CD4-positive, alpha-beta T cell (primary cell): Measurements from ENCODE around the gene ERMARD. TPM values are rescaled to one million over a fixed set of nuclear protein-coding genes. Genes with fewer than 3 reads are reported as not detected.
A peak's percentile ranks its signal among the peaks of the same experiment; 100 is the strongest.

Experiments used
- ATAC-seq: fragments of 200-7000 bp; cut with Tn5 transposase; one replicate; pipeline ENCODE4 v1.10.0; 2022; ENCODE audit warnings: mild to moderate bottlenecking; ENCODE audit not compliant: poor library complexity
- CTCF ChIA-PET: fragments of 350-600 bp; sonication (Branson Sonifier 250); formaldehyde crosslinking; loops from one replicate; lab custom pipeline; 2021; ENCODE audit warnings: antibody characterized with exemption, inconsistent platforms; lab: Charles Lee
- POLR2A ChIA-PET: fragments of 350-600 bp; sonication (Branson Sonifier 250); formaldehyde crosslinking; loops from one replicate; lab custom pipeline; 2021; ENCODE audit warnings: antibody characterized with exemption, inconsistent platforms; lab: Charles Lee
- DNase-seq, 14 experiments: peaks; one replicate each; pipeline ENCODE4 v3.0.0-alpha.2; 2013 to 2020; ENCODE audit warnings: mixed read lengths in 2 of 14
- H3K27ac ChIP-seq, 2 donors: one replicate each; pipeline versions ENCODE4 v1.5.1 to v1.7.0; 2013; ENCODE audit warnings: low read length in 2 of 2, low read depth in 1 of 2, mild to moderate bottlenecking in 1 of 2
- H3K27me3 ChIP-seq, 2 experiments: 1 replicate in 1 of 2; 2 replicates in 1 of 2; pipeline versions ENCODE4 v1.6.1 to v1.7.0; 2013; ENCODE audit warnings: low read length in 2 of 2, control low read depth in 1 of 2, mild to moderate bottlenecking in 1 of 2, moderate library complexity in 1 of 2; ENCODE audit not compliant: insufficient read depth in 2 of 2, control insufficient read depth in 1 of 2
- H3K36me3 ChIP-seq: one replicate; pipeline ENCODE4 v1.6.1; 2013; ENCODE audit warnings: low read length, control low read depth; ENCODE audit not compliant: insufficient read depth
- H3K4me1 ChIP-seq: one replicate; pipeline ENCODE4 v1.6.1; 2013; ENCODE audit warnings: low read length, control low read depth; ENCODE audit not compliant: insufficient read depth
- H3K4me3 ChIP-seq: one replicate; pipeline ENCODE4 v1.5.1; 2013; ENCODE audit warnings: mild to moderate bottlenecking, low read length, moderate library complexity
- H3K9me3 ChIP-seq, 2 experiments: 1 replicate in 1 of 2; 2 replicates in 1 of 2; pipeline versions ENCODE4 v1.6.1 to v1.7.0; 2013; ENCODE audit warnings: low read length in 2 of 2, mild to moderate bottlenecking in 2 of 2, control low read depth in 1 of 2, moderate library complexity in 1 of 2; ENCODE audit not compliant: control insufficient read depth in 1 of 2, insufficient read depth in 1 of 2
- H3K27ac Mint-ChIP-seq: one replicate; pipeline ENCODE4 v1.8.0; 2020; ENCODE audit warnings: mixed read lengths
- H3K27me3 Mint-ChIP-seq: one replicate; pipeline ENCODE4 v1.8.0; 2021; ENCODE audit warnings: mixed read lengths
- H3K36me3 Mint-ChIP-seq: one replicate; pipeline ENCODE4 v1.8.0; 2021; ENCODE audit warnings: low read depth, mixed read lengths
- H3K4me1 Mint-ChIP-seq: one replicate; pipeline ENCODE4 v1.8.0; 2021; ENCODE audit warnings: low read depth, mixed read lengths
- H3K4me3 Mint-ChIP-seq: one replicate; pipeline ENCODE4 v1.8.0; 2020; ENCODE audit warnings: mild to moderate bottlenecking, mixed read lengths
- H3K9me3 Mint-ChIP-seq: one replicate; pipeline ENCODE4 v1.8.0; 2020; ENCODE audit warnings: mixed read lengths
- intact Hi-C, 2 experiments: fragments of 100-400 bp; cut with DNase I in 1 of 2; cut with micrococcal nuclease in 1 of 2; formaldehyde crosslinking; loops; one replicate each; pipeline versions ENCODE4 v1.15.1 to v1.9.0; 2023 to 2025; cut with DNase I, micrococcal nuclease
- total RNA-seq, 174 experiments: library from RNA in 2 of 174; stranded (reverse) in 2 of 174; gene quantifications; one replicate each; pipeline ENCODE4 v1.2.3 and lab custom pipeline; 2021 to 2026
- TF ChIP-seq, protein P1 (sequence below): fragments of 200-600 bp; IDR thresholded peaks from one replicate; pipeline ENCODE4 v1.8.0; 2022; ENCODE audit warnings: antibody characterized with exemption, mild to moderate bottlenecking

The ERMARD gene
- total RNA-seq, 2 experiments from 2014 or later = 24.2 to 26.2 TPM

GRCh38 chr6:169787797-169788196 lies 36.4 kb downstream of the ERMARD start:
- Histone ChIP-seq H3K4me3 (no peak overlapping the region), H3K27ac (no peak overlapping the region), H3K9me3 (peaks cover 0 to 4% of the 10 kb centered on the region in 2 experiments), H3K36me3 (no peaks in the 10 kb centered on the region), H3K4me1 (peaks cover 16% of the 10 kb centered on the region), H3K27me3 (no peaks in the 10 kb centered on the region)
- H3K36me3 Mint-ChIP-seq = peaks cover 15% of the 10 kb centered on the region
- POLR2A ChIA-PET = no interaction called here
- DNase-seq (peak in 1 of 14 experiments; percentile 7), ATAC-seq (no peak)
- no peak overlapping the region for H3K4me3 Mint-ChIP-seq
- CTCF ChIA-PET = no interaction called here
- peaks cover 23% of the 10 kb centered on the region for H3K27me3 Mint-ChIP-seq
- no peaks in the 10 kb centered on the region for H3K9me3 Mint-ChIP-seq
- TF ChIP-seq, protein P1, sequence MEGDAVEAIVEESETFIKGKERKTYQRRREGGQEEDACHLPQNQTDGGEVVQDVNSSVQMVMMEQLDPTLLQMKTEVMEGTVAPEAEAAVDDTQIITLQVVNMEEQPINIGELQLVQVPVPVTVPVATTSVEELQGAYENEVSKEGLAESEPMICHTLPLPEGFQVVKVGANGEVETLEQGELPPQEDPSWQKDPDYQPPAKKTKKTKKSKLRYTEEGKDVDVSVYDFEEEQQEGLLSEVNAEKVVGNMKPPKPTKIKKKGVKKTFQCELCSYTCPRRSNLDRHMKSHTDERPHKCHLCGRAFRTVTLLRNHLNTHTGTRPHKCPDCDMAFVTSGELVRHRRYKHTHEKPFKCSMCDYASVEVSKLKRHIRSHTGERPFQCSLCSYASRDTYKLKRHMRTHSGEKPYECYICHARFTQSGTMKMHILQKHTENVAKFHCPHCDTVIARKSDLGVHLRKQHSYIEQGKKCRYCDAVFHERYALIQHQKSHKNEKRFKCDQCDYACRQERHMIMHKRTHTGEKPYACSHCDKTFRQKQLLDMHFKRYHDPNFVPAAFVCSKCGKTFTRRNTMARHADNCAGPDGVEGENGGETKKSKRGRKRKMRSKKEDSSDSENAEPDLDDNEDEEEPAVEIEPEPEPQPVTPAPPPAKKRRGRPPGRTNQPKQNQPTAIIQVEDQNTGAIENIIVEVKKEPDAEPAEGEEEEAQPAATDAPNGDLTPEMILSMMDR = no peak
- intact Hi-C loops = no loop called here
- peaks cover 18% of the 10 kb centered on the region for H3K4me1 Mint-ChIP-seq
- no peak overlapping the region for H3K27ac Mint-ChIP-seq

DNA sequence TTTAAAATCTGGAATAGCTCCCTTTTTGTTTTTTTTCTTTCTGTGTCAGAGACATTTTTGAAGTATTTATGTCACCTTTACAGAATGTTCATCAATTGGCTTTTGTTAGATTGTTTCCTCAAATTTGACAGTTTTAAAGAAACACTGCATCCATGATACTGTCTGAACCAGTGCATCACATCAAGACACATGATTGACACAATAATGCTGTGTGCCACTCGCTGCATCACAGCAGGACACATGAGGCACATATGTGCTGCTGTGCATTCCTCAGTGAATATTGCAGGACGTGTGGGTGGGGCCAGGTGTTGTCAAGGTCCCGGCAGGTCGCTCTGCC lies 37.4 kb downstream of the ERMARD start:
- Mint-ChIP-seq H3K27me3 (peaks cover 33% of the 10 kb centered on the region), H3K36me3 (peaks cover 6% of the 10 kb centered on the region), H3K9me3 (no peaks in the 10 kb centered on the region), H3K27ac (no peak overlapping the region), H3K4me1 (peaks cover 18% of the 10 kb centered on the region), H3K4me3 (no peak overlapping the region)
- Histone ChIP-seq H3K27me3 (no peaks in the 10 kb centered on the region), H3K4me1 (peaks cover 16% of the 10 kb centered on the region), H3K27ac (no peak overlapping the region), H3K4me3 (no peak overlapping the region), H3K36me3 (no peaks in the 10 kb centered on the region), H3K9me3 (no peaks in the 10 kb centered on the region)
- intact Hi-C loops = no loop called here
- ChIA-PET CTCF (interaction anchor here (2.0 kb wide), 1 partner anchor 728 kb away, joined by 9 read pairs; no protein-coding TSS in a partner anchor), POLR2A (no interaction called here)
- TF ChIP-seq, protein P1 = no peak
- no peak for ATAC-seq
- no peak for DNase-seq

- Mint-ChIP-seq H3K4me1 (peaks cover 18% of the 10 kb centered on the region), H3K27me3 (peaks cover 37% of the 10 kb centered on the region), H3K4me3 (peak overlapping the region; percentile 89), H3K36me3 (peaks cover under 1% of the 10 kb centered on the region), H3K27ac (no peak overlapping the region), H3K9me3 (no peaks in the 10 kb centered on the region)
- H3K4me1 ChIP-seq = peaks cover 16% of the 10 kb centered on the region
- intact Hi-C loops = no loop called here
- H3K36me3 ChIP-seq = no peaks in the 10 kb centered on the region
- H3K9me3 ChIP-seq = no peaks in the 10 kb centered on the region
- TF ChIP-seq, protein P1 = no peak
- CTCF ChIA-PET = interaction anchor here (0.6 to 2.0 kb wide), 14 partner anchors 12 to 728 kb away, joined by 3 to 11 read pairs (median 3); partner anchors contain the start of genes C6orf120 and WDR27
- H3K27me3 ChIP-seq = no peaks in the 10 kb centered on the region
- peak overlapping the region; percentile 70 for H3K4me3 ChIP-seq
- ATAC-seq (no peak), DNase-seq (peak in 1 of 14 experiments; percentile 23)
- POLR2A ChIA-PET = interaction anchor here (1.0 to 2.1 kb wide), 7 partner anchors 14 to 765 kb away, joined by 3 to 5 read pairs (median 4); partner anchors contain the start of genes C6orf120, ERMARD, PHF10 and TBP
- no peak overlapping the region for H3K27ac ChIP-seq
These were observed 37.9 kb downstream of the ERMARD start for GRCh38 chr6:169789146-169789943.
